Activated naive CD4-positive, alpha-beta T cell treated with anti-CD3 and anti-CD28 coated beads for 36 hours (primary cell): ENCODE results near the gene KCNS1. TPM values are rescaled to one million over a fixed set of nuclear protein-coding genes. Genes with fewer than 3 reads are reported as not detected.

Experiments used
- CTCF ChIA-PET: fragments of 350-600 bp; sonication (Branson Sonifier 250); formaldehyde crosslinking; loops from one replicate; lab custom pipeline; 2021; ENCODE audit warnings: antibody characterized with exemption; lab: Charles Lee
- DNase-seq: peaks from one replicate; pipeline ENCODE4 v3.0.0-alpha.2; 2020
- H3K27ac Mint-ChIP-seq: one replicate; pipeline ENCODE4 v1.8.0; 2021; ENCODE audit warnings: mild to moderate bottlenecking, mixed read lengths
- H3K27me3 Mint-ChIP-seq: one replicate; pipeline ENCODE4 v1.8.0; 2021; ENCODE audit warnings: low read depth, mixed read lengths
- H3K36me3 Mint-ChIP-seq: one replicate; pipeline ENCODE4 v1.8.0; 2021; ENCODE audit warnings: low read depth, mixed read lengths
- H3K4me1 Mint-ChIP-seq: one replicate; pipeline ENCODE4 v1.8.0; 2021; ENCODE audit warnings: low read depth, mixed read lengths
- H3K4me3 Mint-ChIP-seq: one replicate; pipeline ENCODE4 v1.8.0; 2021; ENCODE audit warnings: mild to moderate bottlenecking, moderate library complexity, mixed read lengths
- H3K9me3 Mint-ChIP-seq: one replicate; pipeline ENCODE4 v1.8.0; 2021; ENCODE audit warnings: mixed read lengths
- intact Hi-C: fragments of 100-400 bp; cut with micrococcal nuclease; formaldehyde crosslinking; loops from one replicate; pipeline ENCODE4 v1.15.1; 2023
- total RNA-seq, 2 experiments: library from RNA; stranded (reverse); gene quantifications; one replicate each; pipeline ENCODE4 v1.2.3, GENCODE V29; 2021

KCNS1 gene
- total RNA-seq, 2 experiments from 2014 or later = 0.40 to 0.48 TPM

GRCh38 chr20:45091366-45091765 lies 9.6 kb downstream of the KCNS1 start:
- CTCF ChIA-PET = interaction anchor here (1.5 to 2.1 kb wide), 2 partner anchors 47 to 72 kb away, joined by 3 to 8 read pairs; no protein-coding TSS in a partner anchor
- DNase-seq = no peak
- Mint-ChIP-seq H3K27me3 (peaks cover 1% of the 10 kb centered on the region), H3K36me3 (peaks cover 6% of the 10 kb centered on the region), H3K4me1 (peaks cover 1% of the 10 kb centered on the region), H3K4me3 (no peak overlapping the region), H3K27ac (no peak overlapping the region), H3K9me3 (no peaks in the 10 kb centered on the region)
- intact Hi-C loops = loop anchor here (10.0 kb wide), 1 partner anchor 407 kb away; no protein-coding TSS in a partner anchor

- H3K36me3 Mint-ChIP-seq = peaks cover 13% of the 10 kb centered on the region
Measured at GRCh38 chr20:45090481-45090880, 10.4 kb downstream of the KCNS1 start.

GRCh38 chr20:45088247-45088646 lies 12.7 kb downstream of the KCNS1 start:
- Mint-ChIP-seq H3K36me3 (peaks cover 24% of the 10 kb centered on the region), H3K4me3 (no peak overlapping the region), H3K27ac (no peak overlapping the region), H3K4me1 (no peaks in the 10 kb centered on the region), H3K27me3 (no peaks in the 10 kb centered on the region), H3K9me3 (no peaks in the 10 kb centered on the region)
- CTCF ChIA-PET = interaction anchor here (1.1 kb wide), 1 partner anchor 202 kb away, joined by 3 read pairs; no protein-coding TSS in a partner anchor
- intact Hi-C loops = no loop called here
- no peak for DNase-seq

More at GRCh38 chr20:45090481-45090880, 10.4 kb downstream of the KCNS1 start:
- no peaks in the 10 kb centered on the region for H3K4me1 Mint-ChIP-seq
- intact Hi-C loops = loop anchor here (10.0 kb wide), 1 partner anchor 406 kb away; no protein-coding TSS in a partner anchor
- no peak overlapping the region for H3K27ac Mint-ChIP-seq
- no peaks in the 10 kb centered on the region for H3K27me3 Mint-ChIP-seq
- CTCF ChIA-PET = interaction anchor here (1.5 kb wide), 1 partner anchor 71 kb away, joined by 3 read pairs; no protein-coding TSS in a partner anchor
- no peak overlapping the region for H3K4me3 Mint-ChIP-seq
- H3K9me3 Mint-ChIP-seq = no peaks in the 10 kb centered on the region
- DNase-seq = no peak

GRCh38 chr20:45087814-45088213 lies 13.1 kb downstream of the KCNS1 start:
- CTCF ChIA-PET = interaction anchor here (0.9 to 2.3 kb wide), 2 partner anchors 8 to 10 kb away, joined by 3 to 8 read pairs; no protein-coding TSS in a partner anchor
- Mint-ChIP-seq H3K36me3 (peaks cover 28% of the 10 kb centered on the region), H3K4me1 (no peaks in the 10 kb centered on the region), H3K27ac (no peak overlapping the region), H3K4me3 (no peak overlapping the region), H3K9me3 (no peaks in the 10 kb centered on the region), H3K27me3 (no peaks in the 10 kb centered on the region)
- no peak for DNase-seq
- intact Hi-C loops = no loop called here

- no peak for DNase-seq
- no peaks in the 10 kb centered on the region for H3K27me3 Mint-ChIP-seq
- intact Hi-C loops = no loop called here
- no peak overlapping the region for H3K27ac Mint-ChIP-seq
- H3K4me1 Mint-ChIP-seq = no peaks in the 10 kb centered on the region
- H3K4me3 Mint-ChIP-seq = no peak overlapping the region
- no peaks in the 10 kb centered on the region for H3K9me3 Mint-ChIP-seq
- CTCF ChIA-PET = interaction anchor here (0.6 to 2.3 kb wide), 4 partner anchors 8 to 207 kb away, joined by 3 to 8 read pairs (median 3); no protein-coding TSS in a partner anchor
- H3K36me3 Mint-ChIP-seq = peaks cover 34% of the 10 kb centered on the region
Measured at GRCh38 chr20:45087097-45087790, 13.7 kb downstream of the KCNS1 start.

GRCh38 chr20:45085867-45086266 lies 15.1 kb downstream of the KCNS1 start:
- Mint-ChIP-seq H3K4me3 (no peak overlapping the region), H3K36me3 (peaks cover 48% of the 10 kb centered on the region)

GRCh38 chr20:45085289-45085688 lies 15.6 kb downstream of the KCNS1 start:
- DNase-seq = no peak
- Mint-ChIP-seq H3K27ac (peak overlapping the region; percentile 48), H3K4me1 (no peaks in the 10 kb centered on the region), H3K9me3 (peaks cover 6% of the 10 kb centered on the region), H3K27me3 (no peaks in the 10 kb centered on the region), H3K36me3 (peaks cover 54% of the 10 kb centered on the region), H3K4me3 (no peak overlapping the region)
- CTCF ChIA-PET = no interaction called here
- intact Hi-C loops = no loop called here

More at GRCh38 chr20:45085867-45086266, 15.1 kb downstream of the KCNS1 start:
- CTCF ChIA-PET = interaction anchor here (2.3 kb wide), 1 partner anchor 10 kb away, joined by 8 read pairs; no protein-coding TSS in a partner anchor
- H3K27me3 Mint-ChIP-seq = no peaks in the 10 kb centered on the region
- H3K27ac Mint-ChIP-seq = no peak overlapping the region
- intact Hi-C loops = no loop called here
- no peaks in the 10 kb centered on the region for H3K4me1 Mint-ChIP-seq
- peaks cover 6% of the 10 kb centered on the region for H3K9me3 Mint-ChIP-seq
- DNase-seq = no peak

GRCh38 chr20:45083127-45083526 lies 17.8 kb downstream of the KCNS1 start:
- H3K9me3 Mint-ChIP-seq = peaks cover 6% of the 10 kb centered on the region
- no peaks in the 10 kb centered on the region for H3K27me3 Mint-ChIP-seq
- CTCF ChIA-PET = interaction anchor here (1.9 to 2.1 kb wide), 2 partner anchors 12 kb away, joined by 6 to 11 read pairs; no protein-coding TSS in a partner anchor
- intact Hi-C loops = no loop called here
- no peak for DNase-seq
- H3K4me3 Mint-ChIP-seq = no peak overlapping the region
- H3K36me3 Mint-ChIP-seq = peaks cover 70% of the 10 kb centered on the region
- no peak overlapping the region for H3K27ac Mint-ChIP-seq
- no peaks in the 10 kb centered on the region for H3K4me1 Mint-ChIP-seq

- DNase-seq = no peak
- Mint-ChIP-seq H3K27me3 (no peaks in the 10 kb centered on the region), H3K4me1 (no peaks in the 10 kb centered on the region), H3K27ac (no peak overlapping the region), H3K9me3 (peaks cover 6% of the 10 kb centered on the region), H3K4me3 (no peak overlapping the region), H3K36me3 (peaks cover 73% of the 10 kb centered on the region)
- intact Hi-C loops = no loop called here
- CTCF ChIA-PET = interaction anchor here (1.9 to 2.1 kb wide), 2 partner anchors 11 to 13 kb away, joined by 6 to 11 read pairs; no protein-coding TSS in a partner anchor
Measured at GRCh38 chr20:45082468-45082867, 18.5 kb downstream of the KCNS1 start.

GRCh38 chr20:45080867-45081624 lies 19.9 kb downstream of the KCNS1 start:
- Mint-ChIP-seq H3K36me3 (peaks cover 76% of the 10 kb centered on the region), H3K9me3 (peaks cover 6% of the 10 kb centered on the region), H3K27ac (no peak overlapping the region), H3K27me3 (no peaks in the 10 kb centered on the region), H3K4me3 (no peak overlapping the region), H3K4me1 (no peaks in the 10 kb centered on the region)
- CTCF ChIA-PET = no interaction called here
- no peak for DNase-seq
- intact Hi-C loops = no loop called here

- Mint-ChIP-seq H3K27me3 (no peaks in the 10 kb centered on the region), H3K4me3 (no peak overlapping the region), H3K27ac (no peak overlapping the region), H3K9me3 (peaks cover 6% of the 10 kb centered on the region), H3K36me3 (peaks cover 62% of the 10 kb centered on the region), H3K4me1 (peaks cover 5% of the 10 kb centered on the region)
- DNase-seq = no peak
- intact Hi-C loops = no loop called here
- CTCF ChIA-PET = interaction anchor here (2.6 to 4.3 kb wide), 2 partner anchors 18 to 34 kb away, joined by 8 to 17 read pairs; no protein-coding TSS in a partner anchor
Measured at GRCh38 chr20:45077559-45077958, 23.4 kb downstream of the KCNS1 start.

GRCh38 chr20:45073221-45073620 lies 27.7 kb downstream of the KCNS1 start:
- Mint-ChIP-seq H3K9me3 (no peaks in the 10 kb centered on the region), H3K27ac (peak overlapping the region; percentile 11), H3K27me3 (no peaks in the 10 kb centered on the region), H3K36me3 (peaks cover 35% of the 10 kb centered on the region), H3K4me3 (no peak overlapping the region), H3K4me1 (peaks cover 33% of the 10 kb centered on the region)
- CTCF ChIA-PET = interaction anchor here (2.0 to 2.6 kb wide), 2 partner anchors 22 to 30 kb away, joined by 7 to 21 read pairs; no protein-coding TSS in a partner anchor
- DNase-seq = no peak
- intact Hi-C loops = no loop called here
